Measurements from ENCODE around the gene DIP2B.
"Not testable (repeated sequence)": the region's sequence is repeated elsewhere in the genome, so short reads cannot be mapped to it uniquely, and the experiment has no call there.

The DIP2B gene

DNA sequence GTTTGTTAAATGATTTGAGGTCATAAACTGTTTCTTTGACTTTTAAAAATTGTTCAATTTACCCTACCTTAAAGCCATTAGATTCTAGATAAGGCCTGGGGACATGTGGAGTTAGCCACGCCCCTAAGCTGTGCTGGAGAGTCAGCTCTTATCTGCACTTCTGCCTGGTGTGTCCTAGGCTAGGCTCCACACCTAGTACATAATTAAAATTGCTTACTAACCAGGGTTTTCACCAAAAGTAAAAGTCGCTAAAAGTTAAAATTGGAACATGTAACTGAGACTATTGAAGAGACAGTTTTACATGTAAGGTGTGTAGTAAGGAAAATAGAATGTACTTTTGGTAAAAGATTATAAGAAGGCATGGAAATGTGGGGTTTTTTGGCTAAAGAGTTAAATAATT lies 264.0 kb downstream of the DIP2B start:
- DNase-seq (ENCODE audit: low read depth in 3 of 3) = not testable (repeated sequence)

DNA sequence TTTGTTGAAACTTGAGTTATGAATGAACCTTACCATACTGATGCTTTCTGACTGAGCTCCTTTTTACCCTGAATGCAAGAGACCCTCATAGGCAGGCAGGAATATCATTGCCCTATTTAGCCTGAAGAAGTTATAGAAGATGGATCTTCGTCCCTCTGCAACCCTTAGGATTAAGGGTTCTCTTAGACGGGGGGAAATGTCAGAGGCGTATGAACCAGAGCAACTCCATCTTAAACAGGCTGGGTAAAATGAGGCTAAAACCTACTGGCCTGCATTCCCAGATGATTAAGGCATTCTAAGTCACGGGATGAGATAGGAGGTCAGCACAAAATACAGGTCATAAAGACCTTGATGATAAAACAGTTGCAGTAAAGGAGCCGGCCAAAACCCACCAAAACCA lies 266.6 kb downstream of the DIP2B start:
- DNase-seq (ENCODE audit: low read depth in 3 of 3) = no peak

DNA sequence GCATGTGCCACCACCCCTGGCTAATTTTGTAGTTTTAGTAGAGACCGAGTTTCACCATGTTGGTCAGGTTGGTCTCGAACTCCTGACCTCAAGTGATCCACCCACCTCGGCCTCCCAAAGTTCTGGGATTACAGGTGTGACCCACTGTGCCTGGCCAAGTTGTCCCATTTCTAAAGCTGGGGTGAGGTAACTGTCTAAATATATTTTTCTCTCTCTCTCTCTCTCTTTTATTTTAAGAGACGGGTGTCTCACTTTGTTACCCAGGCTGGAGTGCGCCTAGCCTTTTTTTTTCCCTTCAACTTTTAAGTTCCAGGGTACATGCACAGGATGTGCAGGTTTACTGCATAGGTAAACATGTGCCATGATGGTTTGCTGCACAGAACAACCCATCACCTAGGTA lies 267.7 kb downstream of the DIP2B start:
- no peak for DNase-seq (ENCODE audit: low read depth in 3 of 3)

DNA sequence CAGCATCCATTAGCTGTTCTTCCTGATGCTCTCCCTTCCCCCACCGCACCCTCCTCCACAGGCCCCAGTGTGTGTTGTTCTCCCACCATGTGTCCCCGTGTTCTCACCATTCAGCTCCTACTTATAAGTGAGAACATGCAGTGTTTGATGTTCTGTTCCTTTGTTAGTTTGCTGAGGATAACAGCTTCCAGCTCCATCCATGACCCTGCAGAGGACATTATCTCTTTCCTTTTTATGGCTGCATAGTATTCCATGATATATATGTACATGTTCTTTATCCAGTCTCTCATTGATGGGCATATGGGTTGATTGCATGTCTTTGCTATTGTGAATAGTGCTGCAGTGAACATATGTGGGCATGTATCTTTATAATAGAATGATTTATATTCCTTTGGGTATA lies 268.1 kb downstream of the DIP2B start:
- no peak for DNase-seq (ENCODE audit: low read depth in 3 of 3)

DNA sequence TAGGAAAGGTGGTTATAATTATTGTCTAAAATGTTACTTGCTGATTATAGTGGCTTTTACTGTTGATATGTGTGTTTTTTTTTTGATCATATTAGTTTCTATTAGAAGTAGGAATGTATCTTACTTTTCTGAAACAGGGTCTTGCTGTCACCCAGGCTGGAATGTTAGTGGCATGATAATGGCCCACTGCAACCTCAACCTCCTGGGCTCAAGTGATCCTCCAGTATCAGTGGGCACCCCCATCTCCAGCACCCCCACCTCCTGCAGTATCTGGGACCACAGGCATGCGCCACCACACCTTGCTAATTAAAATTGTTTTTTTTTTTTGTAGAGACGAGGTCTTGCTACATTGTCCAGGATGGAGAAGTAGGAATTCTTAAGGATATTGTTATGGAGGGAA lies 270.5 kb downstream of the DIP2B start:
- DNase-seq (ENCODE audit: low read depth in 3 of 3) = no peak

DNA sequence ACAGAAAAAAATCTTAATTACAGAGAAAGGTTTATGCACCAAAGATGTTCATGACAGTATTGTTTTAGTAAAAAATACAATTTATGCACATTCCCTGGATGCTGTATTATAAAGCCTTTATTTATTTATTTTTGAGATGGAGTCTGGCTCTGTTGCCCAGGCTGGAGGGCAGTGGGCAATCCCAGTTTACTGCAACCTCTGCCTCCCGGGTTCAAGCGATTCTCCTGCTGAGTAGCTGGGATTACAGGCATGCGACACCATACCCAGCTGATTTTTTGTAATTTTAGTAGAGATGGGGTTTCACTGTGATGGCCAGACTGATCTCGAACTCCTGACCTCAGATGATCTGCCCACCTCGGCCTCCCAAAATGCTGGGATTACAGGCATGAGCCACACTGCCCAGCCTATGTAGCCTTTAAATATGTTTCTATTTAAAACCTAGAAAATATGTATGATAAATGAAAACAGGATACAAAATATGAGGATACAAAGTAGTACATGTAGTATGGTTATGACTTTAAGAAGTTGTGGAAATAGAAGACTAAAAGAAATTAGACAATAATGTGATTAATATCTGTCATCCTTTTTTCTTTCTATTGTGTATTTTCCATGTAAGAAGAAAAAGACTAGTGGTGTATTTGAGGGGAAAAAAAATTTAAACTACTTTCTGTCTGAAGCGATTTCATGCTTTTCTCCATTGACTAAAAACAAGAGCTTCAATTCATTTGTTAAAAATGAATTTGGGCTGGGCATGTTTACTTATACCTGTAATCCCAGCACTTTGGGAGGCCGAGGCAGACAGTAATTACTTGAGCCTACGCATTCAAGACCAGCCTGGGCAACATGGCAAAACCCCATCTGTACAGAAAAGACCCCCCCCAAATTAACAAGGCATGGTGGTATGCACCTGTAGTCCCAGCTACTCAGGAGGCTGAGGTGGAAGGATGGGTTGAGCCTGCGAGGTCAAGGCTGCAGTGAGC lies 272.3 kb downstream of the DIP2B start:
- DNase-seq (ENCODE audit: low read depth in 3 of 3) = no peak

DNA sequence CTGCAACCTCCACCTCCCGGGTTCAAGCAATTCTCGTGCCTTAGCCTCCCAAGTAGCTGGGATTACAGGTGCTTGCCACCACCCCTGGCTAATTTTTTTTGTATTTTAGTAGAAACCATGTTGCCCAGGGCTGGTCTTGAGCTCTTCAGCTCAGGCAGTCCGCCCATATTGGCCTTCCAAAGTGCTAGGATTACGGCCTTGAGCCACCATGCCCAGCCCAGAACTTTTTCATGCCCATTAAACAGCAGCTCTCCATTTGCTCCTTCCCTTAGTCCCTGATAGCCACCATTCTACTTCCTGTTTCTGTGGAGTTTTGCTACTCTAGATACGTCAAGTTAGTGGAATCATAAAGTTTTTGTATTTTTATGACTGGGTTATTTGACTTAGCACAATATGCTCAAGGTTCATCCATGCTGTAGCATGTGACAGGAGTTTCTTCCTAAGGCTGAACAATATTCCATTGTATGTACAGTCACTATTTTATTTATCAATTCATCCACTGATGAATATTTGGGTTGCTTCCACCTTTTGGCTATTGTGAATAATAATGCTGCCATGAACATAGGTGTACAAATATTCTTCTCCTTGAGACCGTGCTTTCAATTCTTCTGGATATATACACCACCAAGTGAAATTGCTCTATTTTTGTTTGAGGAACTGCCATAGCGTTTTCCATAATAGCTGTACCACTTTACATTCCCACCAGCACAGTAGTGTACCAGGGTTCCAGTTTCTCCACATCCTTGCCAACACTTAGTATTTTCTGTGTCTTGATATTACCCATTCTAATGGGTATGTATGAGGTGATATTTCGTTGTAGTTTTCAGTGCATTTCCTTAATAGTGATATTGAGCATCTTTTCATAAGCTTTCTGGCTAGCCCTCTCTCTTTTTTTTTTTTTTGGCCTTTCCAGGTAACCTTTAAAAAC lies 274.1 kb downstream of the DIP2B start:
- DNase-seq (ENCODE audit: low read depth in 3 of 3) = no peak

DNA sequence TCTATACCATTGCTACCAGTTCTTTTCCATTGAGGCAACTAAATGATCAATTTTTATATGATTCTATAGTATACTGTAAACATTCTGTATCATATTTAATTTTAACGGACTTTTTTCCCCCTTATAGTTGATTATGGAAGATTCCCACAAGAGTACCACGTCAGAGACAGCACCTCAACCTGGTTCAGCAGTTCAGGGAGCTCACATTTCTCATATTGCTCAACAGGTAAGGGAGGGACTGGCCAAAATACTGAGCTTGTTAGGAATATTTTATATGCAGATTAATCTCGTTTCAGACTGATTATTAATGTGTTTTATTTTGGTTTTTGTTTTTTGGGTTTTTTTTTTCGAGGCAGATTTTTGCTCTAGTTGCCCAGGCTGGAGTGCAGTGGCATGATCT lies 275.2 kb downstream of the DIP2B start:
- DNase-seq (ENCODE audit: low read depth in 3 of 3) = no peak

DNA sequence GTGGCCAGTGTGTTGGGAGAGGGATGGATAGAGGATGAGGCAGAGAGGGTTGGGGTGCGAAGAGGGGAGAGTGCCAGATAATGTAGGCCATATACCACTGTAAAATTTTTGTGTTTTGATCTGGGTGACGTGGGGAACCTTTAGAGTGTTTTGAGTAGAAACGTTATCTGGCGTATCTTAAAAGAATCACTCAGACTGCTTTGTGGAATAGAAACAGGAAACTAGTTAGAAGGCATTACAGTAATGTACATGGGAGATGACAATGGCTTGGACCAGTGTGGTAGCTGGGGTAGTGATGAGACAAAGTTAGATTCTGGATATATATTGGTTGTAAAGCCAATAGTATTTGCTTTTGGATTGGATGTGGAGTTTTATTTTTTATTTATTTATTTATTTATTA lies 279.7 kb downstream of the DIP2B start:
- no peak for DNase-seq (ENCODE audit: low read depth in 3 of 3)

DNA sequence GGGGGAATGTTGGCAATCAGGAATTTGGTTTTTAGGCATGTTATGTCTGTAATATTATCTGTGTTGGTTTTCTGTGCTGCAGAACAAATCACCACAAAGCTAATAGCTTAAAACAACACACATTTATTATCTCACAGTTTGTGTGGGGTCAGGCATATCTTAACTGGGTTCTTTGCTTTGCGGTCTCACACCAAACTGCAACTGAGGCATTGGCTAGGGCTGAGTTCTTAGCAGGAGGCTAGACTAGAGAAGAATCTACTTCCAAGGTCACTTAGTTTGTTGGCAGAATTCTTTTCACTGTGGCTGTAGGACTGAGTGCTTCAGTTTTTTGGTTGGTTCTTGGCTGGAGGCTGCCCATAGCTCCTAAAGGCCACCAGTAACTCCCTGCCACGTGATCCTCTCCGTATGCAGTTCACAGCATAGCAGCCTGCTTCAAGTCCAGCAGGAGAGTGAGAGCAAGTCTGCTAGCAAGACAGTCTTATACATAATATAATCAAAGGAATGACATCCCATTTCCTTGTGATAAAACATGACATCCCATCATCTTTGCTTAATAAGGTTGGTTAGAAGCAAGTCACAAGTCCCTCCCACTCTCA lies 280.7 kb downstream of the DIP2B start:
- DNase-seq (ENCODE audit: low read depth in 3 of 3) = no peak

DNA sequence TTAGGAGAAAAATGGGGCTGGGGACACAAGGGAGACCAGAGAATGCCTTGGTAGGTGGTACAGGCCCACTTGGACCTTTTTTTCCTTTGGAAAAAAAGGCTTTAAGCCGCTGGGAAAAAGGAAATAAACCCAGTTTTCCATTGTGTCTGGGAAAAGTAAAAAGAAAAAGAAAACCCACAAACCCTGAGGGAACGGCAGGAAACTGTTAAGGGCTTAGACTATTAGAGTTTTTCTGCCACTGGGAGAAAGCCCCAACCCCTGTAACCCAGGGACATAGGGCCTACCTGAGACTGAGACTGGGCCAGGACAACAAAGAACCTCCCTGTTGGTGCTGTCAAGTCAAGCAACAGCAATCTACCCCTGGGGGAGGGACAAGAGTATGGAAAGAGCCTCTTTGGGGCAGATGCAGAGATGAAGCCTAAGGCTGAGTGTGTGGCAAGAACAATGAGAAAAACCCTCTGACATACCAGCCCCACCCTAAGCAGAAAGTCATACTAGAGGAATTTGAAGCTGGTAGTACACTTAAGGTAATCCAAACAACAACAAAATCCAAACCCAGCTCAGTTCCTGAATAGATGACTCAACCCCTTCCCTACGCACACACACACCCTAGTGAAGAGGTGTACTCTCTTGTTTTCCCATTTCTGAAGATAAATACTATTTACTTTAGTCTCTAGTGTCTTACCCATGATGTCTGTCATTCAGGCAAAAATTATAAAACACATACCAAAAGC lies 281.9 kb downstream of the DIP2B start:
- DNase-seq (ENCODE audit: low read depth in 3 of 3) = no peak

DNA sequence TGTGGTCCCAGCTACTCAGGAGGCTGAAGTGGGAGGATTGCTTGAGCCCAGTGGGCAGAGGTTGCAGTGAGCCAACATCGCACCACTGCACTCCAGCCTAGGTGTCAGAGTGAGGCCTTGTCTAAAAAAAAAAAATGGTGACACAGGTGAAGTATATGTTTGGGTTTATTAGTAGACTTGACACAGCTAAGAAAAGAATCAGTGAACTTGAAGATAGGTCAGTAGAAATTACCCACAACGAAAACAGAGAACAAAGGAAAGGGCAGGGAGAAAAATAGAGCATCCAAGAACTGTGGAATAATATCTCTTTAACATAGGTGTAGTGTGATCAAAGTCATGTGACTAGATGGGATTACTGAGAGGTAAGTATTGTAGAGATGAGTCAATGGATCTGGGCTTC lies 282.8 kb downstream of the DIP2B start:
- DNase-seq (ENCODE audit: low read depth in 3 of 3) = no peak

DNA sequence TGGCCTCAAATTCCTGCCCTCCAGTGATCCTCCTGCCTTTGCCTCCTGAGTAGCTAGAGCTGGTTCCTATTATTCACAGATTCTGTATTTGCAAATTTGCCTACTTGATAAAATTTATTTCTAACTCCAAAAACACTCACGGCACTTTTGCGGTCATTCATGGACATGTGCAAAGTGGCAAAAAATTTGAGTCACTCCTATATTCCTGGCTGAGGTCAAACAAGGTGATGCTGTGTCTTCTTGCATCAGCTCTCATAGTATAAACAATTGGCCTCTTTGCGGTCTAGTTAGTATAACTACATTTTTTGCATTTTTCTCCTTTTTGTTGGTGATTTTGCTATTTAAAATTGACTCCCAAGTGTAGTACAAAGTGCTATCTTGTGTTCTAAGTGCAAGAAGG lies 283.8 kb downstream of the DIP2B start:
- DNase-seq (ENCODE audit: low read depth in 3 of 3) = no peak

DNA sequence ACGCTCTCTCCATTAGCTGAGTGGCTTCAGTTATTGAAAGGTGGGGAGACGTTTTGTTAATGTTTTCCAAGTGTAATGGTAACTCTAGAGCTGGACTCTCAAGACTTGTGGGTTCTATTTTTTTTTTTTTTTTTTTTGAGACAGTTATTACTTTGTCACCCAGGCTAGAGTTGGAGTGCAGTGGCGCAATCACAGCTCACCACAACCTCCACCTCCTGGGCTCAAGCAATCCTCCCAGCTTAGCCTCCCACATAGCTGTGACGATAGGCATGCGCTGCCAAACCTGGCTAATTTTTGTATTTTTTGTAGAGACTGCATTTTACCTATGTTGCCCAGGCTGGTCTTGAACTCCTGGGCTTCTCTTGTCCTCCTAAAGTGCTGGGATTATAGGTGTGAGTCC lies 285.3 kb downstream of the DIP2B start:
- DNase-seq (ENCODE audit: low read depth in 3 of 3) = no peak
